DMS53 (cell line): Measurements from ENCODE around the gene BMERB1.

ENCODE experiments used
- DNase-seq: peaks from one replicate; lab custom pipeline; 2025; lab: John Stamatoyannopoulos, UW

Gene BMERB1

DNA sequence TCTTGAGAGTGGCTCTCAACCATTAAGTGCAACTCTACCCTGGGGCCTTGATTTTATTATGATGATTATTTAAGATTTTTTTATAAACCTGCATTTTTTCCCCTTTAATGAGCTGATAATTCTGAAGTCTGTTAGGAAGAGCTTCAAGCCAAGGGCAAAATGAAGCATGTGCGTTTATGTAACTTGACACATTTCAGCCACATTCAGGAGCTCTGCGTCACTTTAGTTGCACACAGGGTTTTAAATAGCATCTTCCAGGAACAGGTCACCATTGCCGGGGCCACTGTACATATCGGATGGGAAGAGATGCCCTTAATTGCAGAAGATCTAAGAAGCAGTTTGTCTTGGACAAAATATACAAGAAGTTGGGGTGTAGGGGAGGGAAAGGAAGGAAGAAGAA, 89.6 kb downstream of the BMERB1 start:
- DNase-seq: no peak

GRCh38 chr16:15524966-15525365, 90.6 kb downstream of the BMERB1 start:
- no peak for DNase-seq

- no peak for DNase-seq
Observed at GRCh38 chr16:15526097-15526496, 91.7 kb downstream of the BMERB1 start.

- no peak for DNase-seq
Observed at GRCh38 chr16:15526731-15527130, 92.3 kb downstream of the BMERB1 start.

DNA sequence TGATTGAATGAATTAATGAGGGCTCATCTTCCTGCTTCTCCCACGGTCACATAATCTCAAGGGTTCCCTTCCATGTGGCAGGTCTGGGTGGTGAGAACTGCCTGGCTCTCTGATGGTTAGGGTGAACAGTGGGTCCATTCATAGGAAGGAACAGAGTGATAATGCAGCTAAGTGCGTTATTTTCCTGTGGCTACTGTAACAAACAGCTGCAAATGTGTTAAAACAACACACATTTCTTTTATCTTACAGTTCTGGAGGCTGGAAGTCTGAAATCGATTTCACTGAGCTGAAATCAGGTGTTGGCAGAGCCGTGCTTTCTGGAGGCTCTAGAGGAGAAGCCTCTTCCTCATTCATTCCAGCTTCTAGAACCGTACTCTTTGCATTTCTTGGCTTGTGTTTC, 95.3 kb downstream of the BMERB1 start:
- DNase-seq: no peak

- no peak for DNase-seq
Observed at GRCh38 chr16:15530085-15530484, 95.7 kb downstream of the BMERB1 start.

GRCh38 chr16:15532825-15533224, 98.4 kb downstream of the BMERB1 start:
- DNase-seq: no peak

DNA sequence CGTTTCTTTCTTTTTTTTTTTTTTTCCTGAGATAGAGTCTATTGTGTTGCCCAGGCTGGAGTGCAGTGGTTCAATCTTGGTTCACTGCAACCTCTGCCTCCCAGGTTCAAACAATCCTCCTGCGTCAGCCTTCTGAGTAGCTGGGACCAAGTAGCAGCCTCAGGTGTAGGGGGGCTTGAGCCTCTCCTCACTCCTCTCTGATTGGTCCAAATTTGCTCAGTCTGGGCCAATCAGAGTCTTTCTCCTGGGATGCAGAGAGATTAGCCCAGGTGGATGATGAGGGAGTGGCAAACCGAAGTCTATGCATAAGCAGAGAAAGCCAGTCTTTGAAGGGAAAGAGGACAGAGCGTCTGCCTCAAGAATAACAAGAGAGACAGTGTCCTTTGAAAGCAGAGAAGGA, 99.0 kb downstream of the BMERB1 start:
- no peak for DNase-seq

- DNase-seq: no peak
Observed at GRCh38 chr16:15535772-15536171, 101.4 kb downstream of the BMERB1 start.

GRCh38 chr16:15536843-15537242, 102.5 kb downstream of the BMERB1 start:
- no peak for DNase-seq

DNA sequence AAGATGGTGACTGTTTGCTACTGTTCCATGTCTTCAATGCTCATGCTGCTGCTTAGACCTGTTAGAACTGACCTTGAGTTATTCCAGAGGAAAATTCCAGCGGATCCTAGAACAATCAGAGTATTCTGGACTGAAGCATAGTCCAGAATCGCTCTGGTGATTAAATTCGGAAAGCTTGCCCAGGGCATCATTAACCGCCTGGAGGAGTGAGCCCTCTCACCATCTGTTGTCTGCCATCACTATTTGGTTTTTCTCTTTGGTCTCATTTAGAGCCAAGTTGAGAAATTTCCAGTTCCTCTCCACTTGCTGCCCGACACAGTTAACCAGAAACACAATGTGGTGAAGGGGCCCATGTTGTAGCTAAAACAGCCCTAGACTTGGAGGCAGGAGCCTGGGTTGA, 104.1 kb downstream of the BMERB1 start:
- DNase-seq: no peak

- no peak for DNase-seq
Observed at GRCh38 chr16:15539197-15539596, 104.8 kb downstream of the BMERB1 start.

GRCh38 chr16:15542261-15542660, 107.9 kb downstream of the BMERB1 start:
- no peak for DNase-seq

DNA sequence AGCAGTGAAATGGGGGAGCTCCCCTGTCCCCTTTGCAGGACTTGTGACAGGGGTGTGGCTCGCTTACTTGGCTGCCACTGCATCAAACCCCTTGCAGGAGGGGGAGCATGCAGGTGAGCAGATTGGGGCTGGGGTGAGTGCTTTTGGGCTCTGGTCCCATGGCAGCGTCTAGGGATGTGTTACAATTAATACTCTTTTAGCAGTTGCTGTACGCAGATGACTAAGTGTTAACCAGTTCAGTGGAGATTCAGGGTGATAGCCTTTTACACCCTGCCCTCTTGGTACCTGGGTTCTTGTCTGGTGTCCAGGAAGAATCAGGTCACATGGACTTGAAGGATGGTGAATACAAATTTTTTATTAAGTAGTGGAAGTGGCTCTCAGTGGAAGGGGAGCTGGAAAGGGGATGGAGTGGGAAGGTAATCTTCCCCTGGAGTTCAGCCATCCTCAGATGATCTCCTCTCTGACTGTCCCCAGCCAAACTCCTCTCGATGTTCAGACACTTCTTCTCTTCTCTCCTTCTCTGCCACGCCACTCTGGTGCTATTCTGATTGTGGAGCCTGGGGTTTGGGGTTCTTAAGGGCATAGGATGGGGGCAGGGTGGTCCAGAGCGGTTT, 108.5 kb downstream of the BMERB1 start:
- DNase-seq: no peak

- DNase-seq: no peak
Observed at GRCh38 chr16:15544405-15544804, 110.0 kb downstream of the BMERB1 start.

DNA sequence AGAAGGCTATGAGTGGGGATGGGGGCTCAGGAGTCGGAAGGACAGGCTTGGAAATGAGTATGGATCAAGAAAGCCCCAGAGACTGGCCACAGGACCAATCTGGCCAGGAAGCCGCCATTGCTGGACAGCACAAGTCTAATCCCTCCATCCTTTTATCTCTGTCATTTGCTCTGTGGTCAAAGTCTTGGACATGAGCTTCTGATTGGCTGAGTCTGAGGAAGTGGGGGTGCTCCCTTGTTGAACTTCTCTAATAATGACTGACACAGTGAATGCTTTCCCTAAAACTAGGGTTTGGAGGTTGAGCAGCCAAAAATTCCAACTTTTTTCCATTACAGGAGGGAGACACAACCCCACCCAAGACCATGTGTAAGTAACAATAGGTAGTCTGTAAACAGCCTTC, 111.2 kb downstream of the BMERB1 start:
- no peak for DNase-seq

DNA sequence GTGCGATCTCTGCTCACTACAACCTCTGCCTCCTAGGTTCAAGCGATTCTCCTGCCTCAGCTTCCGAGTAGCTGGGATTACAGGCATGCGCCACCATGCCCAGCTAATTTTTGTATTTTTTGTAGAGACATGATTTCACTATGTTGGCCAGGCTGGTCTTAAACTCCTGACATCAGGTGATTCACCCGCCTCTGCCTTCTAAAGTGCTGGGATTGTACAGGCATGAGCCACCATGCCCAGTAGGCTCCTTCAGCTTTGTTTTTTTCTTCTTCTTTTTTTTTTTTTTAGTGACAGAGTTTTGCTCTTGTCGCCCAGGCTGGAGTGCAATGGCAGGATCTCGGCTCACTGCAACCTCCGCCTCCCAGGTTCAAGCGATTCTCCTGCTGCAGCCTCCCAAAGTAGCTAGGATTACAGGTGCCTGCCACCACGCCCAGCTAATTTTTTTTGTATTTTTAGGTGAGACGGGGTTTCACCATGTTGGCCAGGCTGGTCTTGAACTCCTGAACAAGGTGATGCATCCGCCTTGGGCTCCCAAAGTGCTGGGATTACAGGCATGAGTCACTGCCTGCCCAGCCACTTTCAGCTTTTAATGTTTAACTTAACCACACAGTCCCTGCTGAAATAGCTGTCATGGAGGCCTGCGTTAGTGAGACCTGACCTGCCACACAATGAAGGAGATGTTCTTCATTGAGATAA, 112.8 kb downstream of the BMERB1 start:
- DNase-seq: peak; percentile 15

GRCh38 chr16:15547768-15548096, 113.3 kb downstream of the BMERB1 start:
- no peak for DNase-seq

DNA sequence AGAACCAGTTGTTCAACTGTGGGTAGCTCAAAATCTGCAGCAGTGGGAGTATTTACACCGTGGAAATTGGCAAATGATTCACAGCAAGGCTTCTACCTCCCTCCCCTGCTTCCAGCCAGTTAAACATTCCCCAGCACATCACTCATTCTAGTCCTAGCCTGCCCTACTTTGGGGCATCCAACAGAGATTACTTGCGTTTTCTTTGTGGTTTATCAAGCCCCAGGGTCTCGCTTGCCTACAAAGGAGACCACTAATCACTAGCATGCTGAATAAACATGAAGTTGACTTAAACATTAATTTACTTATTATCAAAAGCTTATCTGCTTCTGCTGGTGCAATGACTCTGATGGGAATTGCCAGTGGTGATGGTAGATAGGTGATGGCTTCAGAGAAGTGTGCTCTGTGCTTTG, 114.1 kb downstream of the BMERB1 start:
- no peak for DNase-seq

GRCh38 chr16:15552507-15552906, 118.1 kb downstream of the BMERB1 start:
- no peak for DNase-seq

DNA sequence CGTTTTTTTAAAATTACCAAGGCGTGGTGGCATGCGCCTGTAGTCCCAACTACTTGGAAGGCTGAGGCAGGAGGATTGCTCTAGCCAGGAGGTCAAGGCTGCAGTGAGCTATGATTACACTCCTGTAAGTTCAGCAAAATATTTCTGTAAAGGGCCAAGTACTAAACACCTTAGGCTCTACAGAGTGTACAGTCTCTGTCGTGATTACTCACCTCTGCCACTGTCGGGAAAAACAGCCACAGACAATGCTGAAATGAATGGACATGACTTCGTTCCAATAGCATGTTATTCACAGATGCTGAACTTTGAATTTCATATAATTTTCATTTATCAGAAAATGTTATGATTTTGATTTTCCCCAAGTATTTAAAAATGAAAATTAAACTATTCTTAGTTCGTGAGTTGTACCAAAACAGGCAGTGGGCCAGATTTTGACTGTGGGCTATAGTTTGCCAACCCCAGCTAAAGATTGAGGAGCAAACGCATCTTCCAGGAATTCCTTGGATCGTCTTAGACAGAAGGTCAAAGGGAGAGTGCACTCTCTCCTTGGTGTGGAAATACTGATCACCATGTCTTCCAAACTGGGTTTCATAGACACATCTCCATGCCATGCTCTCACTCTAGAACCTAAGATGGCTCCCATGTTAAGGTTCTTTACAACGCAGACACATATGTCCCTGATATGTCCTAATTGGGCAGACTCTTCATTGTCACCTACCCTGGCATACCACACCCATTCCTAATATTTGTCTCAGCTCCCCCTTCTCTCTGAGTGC, 119.1 kb downstream of the BMERB1 start:
- DNase-seq: no peak

- DNase-seq: no peak
Observed at GRCh38 chr16:15556130-15556529, 121.7 kb downstream of the BMERB1 start.

GRCh38 chr16:15557258-15557657, 122.9 kb downstream of the BMERB1 start:
- no peak for DNase-seq
